GM19395 (cell line): ENCODE data around the gene MRGPRF.
"Not testable (repeated sequence)": the region's sequence is repeated elsewhere in the genome, so short reads cannot be mapped to it uniquely, and the experiment has no call there.

Source experiments
- ATAC-seq: cut with Tn5 transposase; IDR thresholded peaks from one replicate; pipeline ENCODE4 v1.9.1; 2021; ENCODE audit warnings: mild to moderate bottlenecking, moderate library complexity; ENCODE audit not compliant: unreplicated experiment

MRGPRF gene

GRCh38 chr11:68989936-68990606 is 23.0 kb downstream of the MRGPRF start:
- no peak for ATAC-seq

GRCh38 chr11:68988491-68988890 is 24.6 kb downstream of the MRGPRF start:
- ATAC-seq, result no peak

DNA sequence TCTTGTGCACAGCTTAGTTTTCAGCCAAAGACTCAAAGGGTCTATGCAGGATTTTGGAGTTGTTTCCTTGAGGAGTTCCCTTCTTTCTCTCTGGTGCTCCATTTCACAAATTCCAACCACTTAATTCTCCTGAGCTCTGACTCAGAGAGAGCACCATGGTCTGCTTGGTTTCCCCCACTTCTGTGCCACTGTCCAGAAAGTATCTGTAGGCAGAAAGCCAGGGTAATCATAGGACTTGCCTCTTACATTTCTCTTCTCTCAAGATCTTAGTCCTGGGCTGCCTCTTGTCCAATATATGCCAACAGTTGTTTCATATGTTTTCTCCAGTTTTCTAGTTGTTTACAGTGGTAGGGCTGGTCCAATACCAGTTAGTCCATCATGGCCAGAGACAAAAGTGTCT is 25.8 kb downstream of the MRGPRF start:
- no peak for ATAC-seq

GRCh38 chr11:68983801-68984200 is 29.2 kb downstream of the MRGPRF start:
- no peak for ATAC-seq

DNA sequence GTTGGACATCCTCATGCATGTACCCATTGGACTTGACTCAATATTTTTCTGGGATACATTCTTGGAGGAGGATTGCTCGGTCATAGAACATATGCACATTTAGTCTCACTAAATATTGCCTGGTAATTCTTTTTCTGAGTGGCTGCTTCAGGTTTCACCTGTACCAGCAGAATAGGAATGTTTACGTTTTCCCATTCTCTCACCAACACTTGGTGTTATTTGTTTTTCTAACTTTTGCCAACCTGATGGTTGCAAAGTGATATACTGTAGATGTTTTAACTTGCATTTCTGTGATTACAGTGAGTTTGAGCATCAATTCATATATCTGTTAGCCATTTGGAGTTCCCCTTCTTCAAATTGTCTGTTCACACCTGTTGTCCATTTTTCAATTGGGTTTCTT is 30.9 kb downstream of the MRGPRF start:
- ATAC-seq, result no peak

DNA sequence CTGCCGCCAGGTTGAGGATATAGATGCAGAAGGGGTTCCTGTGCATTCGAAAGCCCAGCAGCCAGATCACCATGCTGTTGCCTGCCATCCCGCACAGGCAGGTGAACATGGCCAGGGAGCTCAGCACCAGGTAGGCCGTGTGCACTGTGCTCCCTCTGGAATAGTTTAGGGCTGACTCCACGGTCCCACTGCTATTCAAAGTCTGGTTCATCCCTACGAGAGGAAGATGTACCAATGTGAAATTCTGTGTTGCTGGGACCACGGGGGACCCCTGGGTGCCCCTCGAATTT is 32.3 kb downstream of the MRGPRF start, which contains the start of gene MRGPRD:
TSS of gene MRGPRD (minus strand) at position 211 of the 290 bp plus-strand sequence. CDS start at position 211, 0 bp downstream.
- no peak for ATAC-seq

DNA sequence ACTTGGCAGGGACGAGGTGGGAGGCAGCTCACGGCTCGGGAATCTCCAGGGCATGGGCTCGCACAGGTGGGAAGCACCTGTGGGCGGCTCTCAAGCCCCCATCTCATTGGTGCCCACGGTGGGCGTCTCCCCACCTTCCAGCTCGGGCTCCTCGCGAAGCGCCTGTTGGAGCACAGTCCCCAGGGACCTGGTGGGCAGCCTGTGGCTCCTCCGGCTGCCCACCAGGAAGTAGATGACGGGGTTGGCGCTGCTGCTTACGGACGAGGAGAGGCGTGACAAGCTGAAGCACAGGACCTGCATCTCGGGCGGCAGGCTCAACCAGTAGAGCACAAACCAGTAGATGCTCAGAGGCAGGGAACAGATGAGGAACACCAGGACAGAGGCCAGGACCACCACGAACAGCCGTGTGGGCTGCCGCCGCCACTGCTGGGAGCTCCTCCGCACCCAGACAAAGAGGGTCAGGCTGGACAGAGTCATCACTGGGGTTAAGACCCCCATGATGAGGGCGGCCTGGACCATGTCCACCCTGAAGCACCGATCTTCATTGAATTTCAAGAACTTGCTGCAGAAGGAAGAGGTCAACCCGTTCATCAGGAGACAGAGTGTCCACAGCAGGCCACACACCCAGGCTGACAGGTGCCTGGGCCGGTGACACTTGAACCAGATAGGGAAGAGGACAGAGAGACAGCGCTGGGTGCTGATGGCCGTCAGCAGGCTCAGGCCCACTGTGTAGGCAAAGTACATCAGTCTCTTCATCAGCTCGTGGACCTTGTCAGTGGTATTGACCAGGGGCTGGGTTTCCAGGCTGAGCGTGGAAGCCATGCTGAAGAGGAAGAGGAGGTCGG is 32.9 kb downstream of the MRGPRF start:
- no peak for ATAC-seq

GRCh38 chr11:68978931-68979594 is 34.0 kb downstream of the MRGPRF start:
- ATAC-seq, result no peak

GRCh38 chr11:68978626-68978930 is 34.5 kb downstream of the MRGPRF start:
- ATAC-seq, result no peak

GRCh38 chr11:68977781-68978625 is 35.0 kb downstream of the MRGPRF start:
- no peak for ATAC-seq

GRCh38 chr11:68976563-68976962 is 36.5 kb downstream of the MRGPRF start:
- no peak for ATAC-seq

DNA sequence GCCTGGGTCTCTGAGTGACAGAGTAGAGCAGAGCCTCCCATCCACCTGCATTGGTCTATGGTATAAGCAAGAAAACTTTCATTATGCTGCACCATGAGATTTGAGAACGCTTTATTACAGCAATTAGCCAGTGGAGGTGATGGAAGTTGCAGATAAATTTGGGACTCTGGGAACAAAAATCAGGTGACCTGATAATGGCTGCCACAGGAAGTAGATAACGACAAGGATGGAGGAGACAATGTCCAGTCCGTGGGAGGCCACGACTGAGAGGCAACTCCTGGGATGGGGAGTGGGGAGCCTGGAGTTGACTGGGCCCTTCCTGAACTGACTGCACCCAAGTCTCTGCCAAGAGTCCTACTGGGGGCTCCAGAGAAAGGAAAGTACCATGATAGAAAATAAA is 37.0 kb downstream of the MRGPRF start:
- no peak for ATAC-seq

DNA sequence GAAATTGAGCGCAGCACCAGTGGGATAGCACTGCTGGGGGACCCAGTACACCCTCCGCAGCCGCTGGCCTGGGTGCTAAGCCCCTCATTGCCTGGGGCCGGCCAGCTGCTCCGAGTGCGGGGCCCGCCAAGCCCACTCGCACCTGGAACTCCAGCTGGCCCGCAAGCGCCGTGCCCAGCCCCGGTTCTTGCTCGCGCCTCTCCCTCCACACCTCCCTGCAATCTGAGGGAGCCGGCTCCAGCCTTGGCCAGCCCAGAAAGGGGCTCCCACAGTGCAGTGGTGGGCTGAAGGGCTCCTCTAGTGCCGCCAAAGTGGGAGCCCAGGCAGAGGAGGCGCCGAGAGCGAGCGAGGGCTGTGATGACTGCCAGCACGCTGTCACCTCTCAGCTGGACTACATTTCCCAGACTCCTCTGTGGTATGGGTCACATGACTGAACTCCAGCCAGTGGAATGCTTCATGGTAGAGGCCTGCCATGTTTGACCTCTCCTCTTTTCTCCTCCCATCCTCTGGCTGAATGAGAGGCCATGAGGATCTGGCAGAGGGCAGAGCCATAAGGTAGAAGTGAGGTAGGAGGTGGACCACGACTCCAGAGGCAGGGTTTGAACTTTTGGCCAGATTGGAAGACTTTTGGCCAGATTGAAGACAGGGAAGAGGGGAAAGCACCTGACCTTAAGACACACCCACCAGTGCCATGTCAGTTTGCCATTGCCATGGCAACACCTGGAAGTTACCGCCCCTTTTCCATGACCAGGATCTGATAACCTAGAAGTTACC is 38.4 kb downstream of the MRGPRF start:
- no peak for ATAC-seq

- ATAC-seq, result not testable (repeated sequence)
Measured at GRCh38 chr11:68973706-68974105, 39.3 kb downstream of the MRGPRF start.

DNA sequence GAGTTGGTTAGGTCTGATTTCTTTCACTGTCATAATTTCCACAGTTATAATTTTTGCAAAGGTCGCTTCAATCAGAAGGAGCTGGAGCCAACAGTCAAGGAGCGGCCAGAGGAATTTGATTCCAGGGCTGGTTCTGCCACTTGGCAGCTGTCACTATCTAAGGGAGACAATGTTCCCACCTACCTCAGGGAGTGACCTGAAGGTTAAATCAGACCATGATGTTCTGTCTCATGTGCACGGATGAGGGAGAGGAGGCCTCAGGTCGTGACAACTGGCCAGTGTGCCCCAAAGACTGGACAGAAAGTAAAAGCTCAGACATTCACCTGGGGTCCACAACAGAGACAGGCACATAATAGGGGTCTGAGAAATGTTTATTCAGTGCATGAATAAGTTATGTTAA is 39.8 kb downstream of the MRGPRF start:
- no peak for ATAC-seq

DNA sequence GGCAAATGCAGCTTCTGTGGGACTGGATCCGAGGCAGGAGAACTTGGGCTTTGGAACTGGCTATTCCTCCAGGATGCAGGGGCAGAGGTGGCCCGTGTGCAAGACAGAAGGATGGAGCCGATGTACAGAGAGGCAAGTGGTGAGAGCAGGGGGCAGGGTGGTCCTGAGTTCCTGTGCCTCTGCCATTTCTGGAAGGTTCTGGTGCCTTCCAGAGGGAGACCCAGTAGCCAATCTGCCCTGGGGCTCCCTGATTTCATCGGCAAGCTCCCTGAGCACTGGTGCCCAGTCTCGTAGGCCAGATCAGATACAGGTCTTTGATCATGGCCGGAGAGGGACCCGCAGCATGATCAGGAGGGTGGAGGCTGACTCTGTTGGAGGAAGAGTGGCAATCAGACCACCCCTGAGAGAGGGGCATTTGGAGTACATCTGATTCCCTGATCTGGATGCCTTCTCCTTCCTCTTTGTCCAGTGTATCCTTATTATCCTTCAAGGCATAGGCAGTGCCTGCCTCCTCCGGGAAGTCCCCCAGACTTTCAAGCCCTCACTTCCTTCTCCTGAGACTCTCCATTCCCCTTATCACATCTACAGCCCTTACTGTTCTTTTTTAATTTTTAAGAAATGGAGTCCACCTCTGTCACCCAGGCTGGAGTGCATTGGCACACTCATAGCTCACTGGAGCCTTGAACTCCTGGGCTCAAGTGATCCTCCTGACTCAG is 42.0 kb downstream of the MRGPRF start:
- ATAC-seq, result no peak

DNA sequence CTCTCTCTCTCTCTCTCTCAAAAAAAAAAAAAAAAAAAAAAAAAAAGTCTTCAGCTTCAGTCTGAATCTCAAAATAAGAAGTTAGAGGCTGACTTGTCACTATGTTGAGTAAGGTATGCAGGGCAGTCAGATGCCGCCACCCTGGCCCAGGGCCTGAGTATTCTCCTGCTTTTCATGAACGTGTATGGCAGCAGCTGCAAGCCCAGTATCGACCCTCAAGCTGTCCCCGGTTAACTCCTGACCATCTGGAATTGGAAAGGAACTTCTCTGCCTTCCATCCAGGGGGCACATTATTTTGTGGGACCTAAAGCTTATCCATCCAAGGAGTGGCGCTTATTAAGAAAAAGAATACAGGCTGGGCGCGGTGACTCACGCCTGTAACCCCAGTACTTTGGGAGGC is 43.7 kb downstream of the MRGPRF start:
- no peak for ATAC-seq

DNA sequence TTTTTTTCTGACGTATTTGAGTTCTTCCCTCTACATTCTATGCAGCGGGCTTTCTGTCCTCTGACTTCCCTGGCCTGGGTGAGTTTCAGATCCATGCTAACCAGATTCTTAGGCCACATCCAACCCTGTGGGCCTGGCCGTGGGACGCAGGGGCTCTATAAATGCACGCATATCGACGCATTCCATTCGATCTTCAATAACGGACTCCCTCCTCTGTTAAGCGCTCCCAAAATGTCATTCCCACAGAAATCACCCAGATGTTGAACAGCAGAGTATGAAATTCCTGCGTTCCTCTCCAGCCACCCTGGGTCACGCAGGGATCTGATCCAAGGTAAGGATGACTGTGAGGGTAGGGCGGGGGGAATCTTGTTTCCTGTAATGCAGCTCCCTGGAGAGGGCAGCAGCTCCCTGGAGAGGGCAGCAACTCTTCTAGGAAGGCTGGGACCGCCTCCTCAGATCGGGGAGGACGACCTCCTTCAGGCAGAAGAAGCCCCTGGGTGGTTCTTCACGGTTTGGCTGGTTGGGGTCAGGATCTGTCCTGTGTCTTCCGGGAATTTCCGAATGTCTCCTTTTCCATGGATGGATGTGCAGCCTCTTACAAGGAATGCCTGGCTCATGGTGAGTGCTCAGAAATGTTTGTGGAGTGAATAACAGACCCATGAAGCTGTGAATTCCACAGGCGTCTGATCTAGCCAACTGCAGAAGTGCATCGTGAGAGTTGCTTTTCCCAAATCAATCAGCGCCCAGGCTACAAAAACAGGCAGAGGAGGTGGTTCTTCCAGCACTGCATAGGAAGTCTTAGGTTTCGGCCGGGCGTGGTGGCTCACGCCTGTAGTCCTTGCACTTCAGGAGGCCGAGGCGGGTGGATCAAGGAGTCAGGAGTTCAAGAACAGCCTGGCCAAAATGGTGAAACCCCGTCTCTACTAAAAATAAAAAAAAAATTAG is 44.5 kb downstream of the MRGPRF start:
- no peak for ATAC-seq
